Hippocampal formation (tissue), 2 donors: ENCODE measurements around the gene CYP3A5.

Experiments
- DNase-seq, 2 donors: peaks; one replicate each; lab custom pipeline; 2025; lab: John Stamatoyannopoulos, UW

Gene CYP3A5

DNA sequence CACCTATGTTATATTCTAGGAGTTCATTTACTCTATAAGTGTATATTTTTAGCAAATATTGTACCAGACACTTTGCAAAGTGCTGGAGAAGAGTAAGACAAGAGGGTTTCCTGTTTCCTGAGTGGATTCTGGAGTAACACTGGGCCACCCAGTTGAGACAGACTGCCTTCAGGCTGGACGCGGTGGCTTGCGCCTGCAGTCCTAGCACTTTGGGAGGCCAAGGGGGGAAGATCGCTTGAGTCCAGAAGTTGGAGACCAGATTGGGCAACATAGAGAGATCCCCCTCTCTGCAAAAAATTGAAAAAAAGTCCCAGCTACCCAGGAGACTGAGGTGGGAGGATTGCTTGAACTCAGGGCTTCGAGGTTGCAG, 63.8 kb downstream of the CYP3A5 start:
- no peak for DNase-seq

DNA sequence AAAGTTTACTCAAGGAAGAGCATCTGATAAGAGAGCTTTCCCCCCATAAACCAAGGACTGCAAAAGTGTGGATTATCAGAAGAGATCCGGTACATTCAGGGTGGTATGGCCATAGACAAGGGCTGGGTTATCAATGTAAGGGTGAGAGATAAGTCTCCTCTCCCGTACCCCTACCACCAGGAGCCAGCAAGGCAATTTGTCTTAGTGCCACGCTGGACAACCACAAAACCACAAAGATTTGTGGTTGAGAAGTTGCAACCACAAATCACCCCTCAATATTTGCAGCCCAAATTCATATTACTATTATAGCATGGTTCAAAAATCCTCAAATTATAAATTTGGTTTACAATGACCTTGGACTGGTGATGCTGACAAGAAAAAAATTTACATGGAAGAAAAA, 65.3 kb downstream of the CYP3A5 start:
- DNase-seq: no peak

DNA sequence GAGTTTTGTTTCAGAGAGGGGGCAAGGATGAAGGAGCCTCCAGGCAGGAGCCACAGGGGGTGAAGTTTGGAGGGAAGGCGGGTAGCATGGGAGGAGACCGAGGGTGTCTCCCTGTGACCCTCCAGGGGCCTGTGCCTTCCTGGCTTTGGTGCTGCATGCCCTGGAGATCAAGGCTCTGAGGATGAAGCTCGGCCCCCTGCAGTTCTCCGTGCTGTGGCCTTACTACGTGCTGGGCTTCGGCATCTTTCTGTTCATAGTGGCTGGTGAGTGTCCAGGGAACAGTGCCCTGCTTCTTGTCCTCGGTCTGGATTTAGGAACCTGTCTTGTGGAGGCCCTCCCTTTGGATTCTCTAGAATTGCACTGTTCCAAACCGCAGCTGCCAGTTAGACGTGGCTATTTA, 72.2 kb downstream of the CYP3A5 start:
- DNase-seq: no peak

DNA sequence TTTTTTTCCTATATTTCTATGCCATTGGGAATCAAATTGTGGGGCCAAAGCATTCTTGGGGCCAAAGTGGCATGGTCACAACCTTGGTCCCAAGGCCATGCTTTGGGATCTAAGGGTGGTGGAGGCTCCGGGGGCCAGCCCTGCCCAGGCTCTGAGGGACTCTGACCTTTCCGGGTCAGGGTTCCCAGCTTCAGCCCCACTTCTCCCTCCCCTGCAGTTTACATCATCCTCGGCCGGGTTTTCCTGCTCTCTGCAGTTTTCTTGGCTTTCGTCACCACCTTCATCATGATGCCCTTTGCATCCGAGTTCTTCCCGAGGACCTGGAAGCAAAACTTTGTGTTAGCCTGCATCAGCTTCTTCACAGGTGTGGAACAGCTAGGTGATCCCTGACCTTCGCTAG, 73.3 kb downstream of the CYP3A5 start:
- DNase-seq: no peak

DNA sequence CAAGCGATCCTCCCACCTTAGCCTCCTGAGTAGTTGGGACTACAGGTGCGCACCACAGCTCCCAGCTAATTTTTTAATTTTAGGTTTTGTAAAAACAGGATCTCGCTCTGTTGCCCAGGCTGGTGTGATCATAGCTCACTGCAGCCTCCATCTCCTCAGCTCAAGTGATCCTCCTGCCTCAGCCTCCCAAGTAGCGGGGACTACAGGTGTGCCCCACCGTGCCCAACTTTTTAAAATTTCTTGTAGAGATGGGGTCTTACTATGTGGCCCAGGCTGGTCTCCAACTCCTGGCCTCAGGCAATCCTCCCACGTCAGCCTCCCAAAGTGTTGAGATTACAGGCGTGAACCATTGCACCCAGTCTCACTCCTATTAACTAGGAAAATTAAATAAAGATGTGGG, 74.3 kb downstream of the CYP3A5 start:
- no peak for DNase-seq

DNA sequence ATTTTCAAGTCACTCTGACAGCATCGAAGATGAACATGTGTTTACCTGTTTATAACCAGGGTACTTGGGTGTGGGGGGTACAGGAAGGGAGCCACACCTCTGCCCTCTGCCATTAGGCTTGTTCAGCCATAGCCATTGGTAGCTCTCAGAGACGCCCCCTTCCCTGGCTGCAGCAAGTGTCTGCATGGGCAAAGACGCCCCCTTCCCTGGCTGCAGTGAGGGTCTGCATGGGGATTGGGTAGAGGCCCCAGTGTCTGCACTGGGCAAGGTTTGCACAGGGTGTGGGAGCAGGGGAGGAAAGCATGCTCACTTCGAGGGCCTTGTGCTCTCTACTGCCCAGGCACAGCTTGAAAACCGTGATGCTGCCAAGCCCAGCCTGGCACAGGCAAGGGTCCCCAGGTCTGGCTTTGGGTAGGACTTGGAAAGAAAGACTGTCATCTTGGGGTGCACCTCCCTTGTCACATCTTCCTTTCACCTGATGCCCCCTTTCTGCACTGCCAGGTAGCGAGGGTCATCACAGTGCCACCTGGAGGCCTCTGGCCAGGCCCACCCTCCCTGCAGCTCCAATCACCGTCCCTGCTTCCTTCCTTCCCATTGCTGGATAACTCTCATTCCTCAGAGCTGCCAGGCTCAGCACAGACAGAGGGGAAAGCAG, 78.0 kb downstream of the CYP3A5 start:
- DNase-seq: no peak

DNA sequence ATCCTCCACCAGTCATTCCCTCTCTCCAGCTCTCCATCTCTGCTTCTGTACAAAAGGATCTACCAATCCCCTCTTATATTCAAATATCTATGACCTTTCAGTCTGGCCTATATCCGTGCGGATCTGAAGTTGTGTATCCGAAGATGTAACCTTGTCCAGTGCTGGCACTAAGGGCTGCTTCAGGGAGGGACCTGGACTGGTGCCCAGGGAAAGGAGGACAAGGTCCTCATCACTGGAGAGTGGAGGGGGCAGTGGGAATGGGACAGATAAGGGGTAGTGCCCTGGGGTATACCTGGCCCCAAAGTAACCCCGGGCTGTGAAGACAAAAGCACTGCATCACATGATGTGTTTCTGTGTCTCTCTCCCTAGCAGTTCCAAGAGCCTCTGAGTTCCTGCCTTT, 80.0 kb downstream of the CYP3A5 start:
- DNase-seq: no peak
